ENCODE data around the gene TNFRSF12A. TPM values are rescaled to one million over a fixed set of nuclear protein-coding genes. Genes with fewer than 3 reads are reported as not detected.
"Not testable (repeated sequence)": the region's sequence is repeated elsewhere in the genome, so short reads cannot be mapped to it uniquely, and the experiment has no call there.

TNFRSF12A gene
- total RNA-seq, 1 donor from 2014 or later = 914 TPM

DNA sequence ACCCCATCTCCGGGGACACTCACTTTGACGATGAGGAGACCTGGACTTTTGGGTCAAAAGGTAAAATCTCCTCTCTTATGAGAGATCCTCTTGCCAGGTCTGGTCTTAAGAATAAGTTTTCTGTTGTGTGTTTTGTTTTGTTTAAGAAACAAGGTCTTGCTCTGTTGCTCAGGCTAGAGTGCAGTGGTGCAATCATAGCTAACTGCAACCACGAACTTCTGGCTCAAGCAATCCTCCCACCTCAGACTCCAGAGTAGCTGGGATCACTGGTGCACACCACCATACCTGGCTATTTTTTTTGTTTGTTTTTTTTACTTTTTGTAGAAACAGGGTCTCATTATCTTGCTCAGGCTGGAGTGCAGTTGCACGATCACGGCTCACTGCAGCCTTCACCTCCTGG is 30.3 kb downstream of the TNFRSF12A start:
- Histone ChIP-seq H3K27me3 (peaks cover 26% of the 10 kb centered on the region), H3K9me3 (no peaks in the 10 kb centered on the region), H3K4me1 (peaks cover 13% of the 10 kb centered on the region in 2 donors), H3K36me3 (no peaks in the 10 kb centered on the region), H3K4me3 (no peak overlapping the region), H3K27ac (no peak overlapping the region)
- no peak for TF ChIP-seq CTCF (IDR thresholded peaks at IDR 0.05)
- DNase-seq (ENCODE audit: low spot score in 2 of 2) = no peak
- intact Hi-C loops (cut with DNase I) = no loop called here

GRCh38 chr16:3051009-3051408 is 30.8 kb downstream of the TNFRSF12A start:
- no peak overlapping the region for H3K4me3 ChIP-seq
- no peaks in the 10 kb centered on the region for H3K36me3 ChIP-seq
- H3K27me3 ChIP-seq = peaks cover 22% of the 10 kb centered on the region
- H3K9me3 ChIP-seq = no peaks in the 10 kb centered on the region
- no peak for TF ChIP-seq CTCF (IDR thresholded peaks at IDR 0.05)
- intact Hi-C loops (cut with DNase I) = no loop called here
- H3K27ac ChIP-seq = no peak overlapping the region
- DNase-seq (ENCODE audit: low spot score in 2 of 2) = no peak
- peaks cover 8% of the 10 kb centered on the region in 2 donors for H3K4me1 ChIP-seq

- Histone ChIP-seq H3K9me3 (no peaks in the 10 kb centered on the region), H3K27ac (no peak overlapping the region), H3K27me3 (peaks cover 17% of the 10 kb centered on the region), H3K4me1 (peaks cover 3 to 4% of the 10 kb centered on the region in 2 donors), H3K4me3 (no peak overlapping the region), H3K36me3 (no peaks in the 10 kb centered on the region)
- no peak for DNase-seq (ENCODE audit: low spot score in 2 of 2)
- intact Hi-C loops (cut with DNase I) = no loop called here
- TF ChIP-seq CTCF (IDR thresholded peaks at IDR 0.05) = no peak
These were observed 31.3 kb downstream of the TNFRSF12A start for GRCh38 chr16:3051494-3051893.

GRCh38 chr16:3052571-3053329 is 32.6 kb downstream of the TNFRSF12A start:
- intact Hi-C loops (cut with DNase I); H3K9me3 ChIP-seq; H3K27ac ChIP-seq; DNase-seq (ENCODE audit: low spot score in 2 of 2); H3K27me3 ChIP-seq; H3K36me3 ChIP-seq; H3K4me1 ChIP-seq; H3K4me3 ChIP-seq: not testable (repeated sequence)

DNA sequence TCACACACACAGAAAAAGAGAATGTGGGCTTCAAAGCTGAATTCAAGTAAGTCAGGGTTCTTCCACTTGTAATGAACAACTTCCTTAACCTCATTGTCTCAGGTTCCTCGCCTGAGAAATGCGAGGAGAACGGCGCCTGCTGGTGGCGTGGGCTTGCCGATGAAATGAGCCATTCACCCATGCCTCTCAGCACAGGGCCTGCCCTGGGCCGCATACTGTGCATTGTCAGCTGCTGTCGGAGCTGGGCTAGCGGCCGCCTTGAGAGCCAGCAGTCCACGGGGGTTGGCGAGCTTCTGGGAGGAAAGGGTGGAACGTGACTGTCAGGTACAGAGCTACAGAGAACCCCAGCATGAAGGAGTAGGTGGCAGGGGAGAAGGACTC is 33.2 kb downstream of the TNFRSF12A start:
- intact Hi-C loops (cut with DNase I); DNase-seq (ENCODE audit: low spot score in 2 of 2); H3K4me1 ChIP-seq; H3K4me3 ChIP-seq; H3K27ac ChIP-seq; H3K36me3 ChIP-seq; H3K27me3 ChIP-seq; H3K9me3 ChIP-seq: not testable (repeated sequence)

DNA sequence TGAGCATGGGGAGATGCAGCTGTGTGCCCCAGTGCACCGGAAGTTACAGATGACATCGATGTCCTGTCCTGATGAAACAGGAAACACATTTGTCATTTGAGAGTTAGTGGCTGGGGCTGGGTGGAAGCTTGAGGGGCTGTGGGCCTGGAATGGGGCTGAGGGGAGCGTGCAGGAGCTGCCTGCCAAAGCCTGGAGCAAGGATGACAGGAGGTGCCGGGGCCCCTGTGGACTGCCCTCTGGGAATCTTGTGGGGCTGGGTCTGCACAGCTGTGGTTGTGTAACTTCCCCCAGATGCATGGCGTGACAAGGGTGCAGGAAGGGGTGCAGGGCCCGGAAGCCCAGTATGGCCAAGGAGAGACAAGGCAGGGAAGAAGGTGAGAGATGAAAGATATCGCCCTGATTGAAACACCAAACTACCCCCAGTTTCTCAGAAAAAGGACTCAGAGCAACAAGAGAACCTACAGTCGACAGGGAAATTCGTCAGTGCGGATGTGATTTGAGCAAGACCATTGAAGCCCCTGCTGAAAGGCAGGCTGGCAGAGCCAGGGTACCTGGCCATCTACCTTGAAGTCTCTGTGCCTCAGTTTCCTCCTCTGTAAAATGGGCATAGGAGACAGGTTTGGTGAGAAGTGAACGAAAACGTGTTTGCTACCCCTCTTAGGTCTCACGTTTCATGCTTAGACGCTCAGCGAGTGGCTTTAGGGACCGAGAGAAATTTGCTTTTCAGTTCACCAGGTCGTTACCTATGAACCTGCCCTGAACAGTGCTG is 35.0 kb downstream of the TNFRSF12A start:
- Histone ChIP-seq H3K36me3 (no peaks in the 10 kb centered on the region), H3K4me1 (peaks cover 5 to 12% of the 10 kb centered on the region in 2 donors), H3K27ac (no peak overlapping the region), H3K9me3 (no peaks in the 10 kb centered on the region), H3K4me3 (no peak overlapping the region), H3K27me3 (no peaks in the 10 kb centered on the region)
- TF ChIP-seq CTCF (IDR thresholded peaks at IDR 0.05) = no peak
- intact Hi-C loops (cut with DNase I) = no loop called here
- DNase-seq (ENCODE audit: low spot score in 2 of 2) = no peak

GRCh38 chr16:3055734-3056115 is 35.6 kb downstream of the TNFRSF12A start:
- DNase-seq (ENCODE audit: low spot score in 2 of 2); intact Hi-C loops (cut with DNase I); H3K27ac ChIP-seq; H3K27me3 ChIP-seq; H3K9me3 ChIP-seq; H3K36me3 ChIP-seq; H3K4me3 ChIP-seq: not testable (repeated sequence)
- peaks cover 5 to 12% of the 10 kb centered on the region in 2 donors for H3K4me1 ChIP-seq

All from ascending aorta (tissue), 2 donors.